ENCODE data around the gene C2CD2.

C2CD2 gene

DNA sequence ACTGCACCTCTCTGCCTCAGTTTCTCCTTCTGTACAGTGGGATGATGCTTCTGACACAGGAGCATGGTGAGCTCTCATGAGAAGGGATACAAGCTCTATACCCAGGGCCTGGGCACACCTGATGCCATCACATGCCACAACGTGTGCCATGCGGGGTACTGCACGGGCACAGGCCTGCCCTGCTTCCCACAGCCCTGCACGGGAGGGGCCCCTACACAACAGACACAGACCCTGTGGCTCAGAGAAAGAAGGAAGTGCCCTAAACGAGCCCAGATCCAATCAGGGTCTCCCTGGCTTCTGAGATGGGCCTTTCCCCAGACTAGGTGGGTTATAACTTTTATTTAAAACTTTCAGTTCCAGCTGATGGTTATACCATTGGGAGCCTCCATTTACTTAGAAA lies 24.6 kb downstream of the C2CD2 start:
- H3K4me3 ChIP-seq (ENCODE audit: low read depth, low read length): no peak overlapping the region
- DNase-seq (ENCODE audit: low read depth, low spot score): no peak
- in situ Hi-C loops (cut with HindIII; ENCODE audit: low sequenced_read_pairs): no loop called here
- TF ChIP-seq, protein P1, sequence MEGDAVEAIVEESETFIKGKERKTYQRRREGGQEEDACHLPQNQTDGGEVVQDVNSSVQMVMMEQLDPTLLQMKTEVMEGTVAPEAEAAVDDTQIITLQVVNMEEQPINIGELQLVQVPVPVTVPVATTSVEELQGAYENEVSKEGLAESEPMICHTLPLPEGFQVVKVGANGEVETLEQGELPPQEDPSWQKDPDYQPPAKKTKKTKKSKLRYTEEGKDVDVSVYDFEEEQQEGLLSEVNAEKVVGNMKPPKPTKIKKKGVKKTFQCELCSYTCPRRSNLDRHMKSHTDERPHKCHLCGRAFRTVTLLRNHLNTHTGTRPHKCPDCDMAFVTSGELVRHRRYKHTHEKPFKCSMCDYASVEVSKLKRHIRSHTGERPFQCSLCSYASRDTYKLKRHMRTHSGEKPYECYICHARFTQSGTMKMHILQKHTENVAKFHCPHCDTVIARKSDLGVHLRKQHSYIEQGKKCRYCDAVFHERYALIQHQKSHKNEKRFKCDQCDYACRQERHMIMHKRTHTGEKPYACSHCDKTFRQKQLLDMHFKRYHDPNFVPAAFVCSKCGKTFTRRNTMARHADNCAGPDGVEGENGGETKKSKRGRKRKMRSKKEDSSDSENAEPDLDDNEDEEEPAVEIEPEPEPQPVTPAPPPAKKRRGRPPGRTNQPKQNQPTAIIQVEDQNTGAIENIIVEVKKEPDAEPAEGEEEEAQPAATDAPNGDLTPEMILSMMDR (IDR thresholded peaks at IDR 0.05; ENCODE audit: low read depth, low read length): no peak

GRCh38 chr21:41928621-41929220 lies 25.1 kb downstream of the C2CD2 start:
- TF ChIP-seq, protein P1 (IDR thresholded peaks at IDR 0.05; ENCODE audit: low read depth, low read length): no peak
- no peak overlapping the region for H3K4me3 ChIP-seq (ENCODE audit: low read depth, low read length)
- DNase-seq (ENCODE audit: low read depth, low spot score): no peak
- in situ Hi-C loops (cut with HindIII; ENCODE audit: low sequenced_read_pairs): no loop called here

GRCh38 chr21:41927727-41928409 lies 25.9 kb downstream of the C2CD2 start:
- no peak overlapping the region for H3K4me3 ChIP-seq (ENCODE audit: low read depth, low read length)
- DNase-seq (ENCODE audit: low read depth, low spot score): no peak
- TF ChIP-seq, protein P1 (IDR thresholded peaks at IDR 0.05; ENCODE audit: low read depth, low read length): no peak
- in situ Hi-C loops (cut with HindIII; ENCODE audit: low sequenced_read_pairs): no loop called here

GRCh38 chr21:41926807-41927171 lies 27.0 kb downstream of the C2CD2 start:
- TF ChIP-seq, protein P1 (IDR thresholded peaks at IDR 0.05; ENCODE audit: low read depth, low read length): no peak
- H3K4me3 ChIP-seq (ENCODE audit: low read depth, low read length): no peak overlapping the region
- DNase-seq (ENCODE audit: low read depth, low spot score): no peak
- in situ Hi-C loops (cut with HindIII; ENCODE audit: low sequenced_read_pairs): no loop called here

DNA sequence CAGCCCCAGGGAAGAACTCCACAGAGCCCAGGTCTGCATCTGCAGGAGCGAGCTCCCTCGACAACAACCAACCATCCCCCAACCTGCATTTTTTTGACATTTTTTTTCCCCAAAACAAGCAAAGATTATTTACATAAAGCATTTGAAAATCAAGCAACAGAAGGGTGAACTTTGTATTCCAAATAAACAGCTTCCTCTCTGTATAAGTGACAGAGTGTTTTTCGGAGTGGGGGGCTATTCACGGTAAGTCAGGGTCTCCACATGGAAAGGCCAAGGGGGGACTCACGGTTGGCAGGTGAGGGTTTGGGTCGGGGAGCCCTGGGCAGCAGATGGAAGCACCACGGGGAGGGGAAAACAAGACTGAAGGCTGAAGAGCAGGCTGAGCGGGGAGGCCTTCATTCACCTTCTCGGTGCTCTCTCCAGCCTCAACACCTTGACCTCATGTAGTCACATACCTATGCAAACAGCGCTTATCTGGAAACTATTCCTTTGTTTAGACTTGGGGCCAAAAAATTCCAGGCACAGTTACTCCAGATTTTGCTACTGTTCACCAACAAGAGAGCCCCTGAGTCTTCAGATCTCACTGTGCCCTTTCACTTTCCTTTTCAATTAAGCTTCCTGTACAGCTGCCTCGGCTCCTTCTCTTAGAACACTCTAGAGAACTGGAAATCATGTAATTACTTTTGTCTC lies 27.6 kb downstream of the C2CD2 start:
- peak; percentile 73 for DNase-seq (ENCODE audit: low read depth, low spot score)
- H3K4me3 ChIP-seq (ENCODE audit: low read depth, low read length): peak overlapping the region; percentile 16
- in situ Hi-C loops (cut with HindIII; ENCODE audit: low sequenced_read_pairs): no loop called here
- TF ChIP-seq, protein P1 (IDR thresholded peaks at IDR 0.05; ENCODE audit: low read depth, low read length): no peak

DNA sequence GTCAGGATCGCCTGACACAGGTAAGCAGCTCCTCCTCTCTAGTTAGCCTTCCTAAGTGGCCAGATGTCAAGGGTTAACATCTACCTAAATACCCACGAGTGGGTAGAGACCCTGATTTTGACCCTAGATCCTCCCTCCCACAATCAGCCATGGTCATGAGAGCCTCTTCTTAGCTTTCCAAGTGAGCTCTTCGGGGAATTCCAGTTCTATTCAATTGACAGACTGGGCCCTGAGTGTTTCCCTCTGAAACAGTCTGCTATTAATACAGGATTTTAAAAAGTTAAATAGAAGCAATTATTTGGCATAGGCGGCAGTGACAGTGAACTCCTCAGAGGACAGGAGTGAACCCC lies 28.1 kb downstream of the C2CD2 start:
- no peak overlapping the region for H3K4me3 ChIP-seq (ENCODE audit: low read depth, low read length)
- TF ChIP-seq, protein P1 (IDR thresholded peaks at IDR 0.05; ENCODE audit: low read depth, low read length): no peak
- DNase-seq (ENCODE audit: low read depth, low spot score): no peak
- in situ Hi-C loops (cut with HindIII; ENCODE audit: low sequenced_read_pairs): no loop called here
